Caki2 (cell line): ENCODE data around the gene MAP4K1. TPM values are rescaled to one million over a fixed set of nuclear protein-coding genes. Genes with fewer than 3 reads are reported as not detected.

Experiments
- DNase-seq: peaks from one replicate; pipeline ENCODE4 v3.0.0-alpha.2; 2015; ENCODE audit warnings: low read depth
- in situ Hi-C: cut with HindIII; loops from 2 replicates; pipeline ENCODE4 v1.10.0; 2016; ENCODE audit warnings: low sequenced_read_pairs, low pct_unique_long_range_greater_than_20kb, mixed read lengths
- total RNA-seq: library from RNA; depleted of rRNA; stranded (reverse); fragments of >200 nt; shearing (Covaris generic); gene quantifications from 2 replicates; pipeline ENCODE4 v1.2.3, GENCODE V29; 2014; ENCODE audit warnings: low replicate concordance; rRNA removed

Gene MAP4K1
- total RNA-seq, 1 experiment from 2014 or later = 1.3 TPM

- in situ Hi-C loops = loop anchor here (25.0 kb wide), 1 partner anchor 248 kb away; the partner anchor contains the start of gene LGALS7B
- DNase-seq = no peak
Observed at GRCh38 chr19:38539751-38540150, 78.0 kb downstream of the MAP4K1 start.

DNA sequence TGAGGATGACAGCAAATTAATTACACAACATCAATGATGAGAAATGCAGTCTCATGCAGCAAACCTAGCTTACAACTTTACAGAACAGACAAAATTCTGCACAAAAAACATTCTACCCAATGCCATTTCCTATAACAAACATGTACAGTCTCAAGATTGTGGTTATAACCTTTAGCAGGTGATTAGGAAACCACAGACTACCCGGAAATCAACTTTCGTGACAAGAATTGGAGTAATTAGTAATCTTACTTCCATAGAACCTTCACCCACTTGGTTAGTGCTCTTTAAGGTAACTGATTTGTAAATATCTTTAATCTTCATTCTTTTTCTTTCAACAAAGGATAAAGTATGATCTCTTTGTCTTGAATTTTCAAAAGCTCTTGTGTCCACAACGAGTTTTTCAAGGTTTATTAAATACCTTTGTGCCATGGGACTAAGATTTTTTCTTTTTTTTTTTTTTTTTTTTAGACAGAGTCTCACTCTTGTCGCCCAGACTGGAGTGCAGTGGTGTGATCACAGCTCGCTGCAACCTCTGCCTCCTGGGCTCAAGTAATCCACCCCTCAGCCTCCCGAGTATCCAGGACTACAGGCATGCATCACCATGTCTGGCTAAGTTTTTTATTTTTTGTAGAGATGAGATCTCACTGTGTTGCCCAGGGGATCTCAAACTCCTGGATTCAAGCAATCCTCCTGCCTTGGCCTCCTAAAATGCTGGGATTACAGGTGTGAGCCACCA, 78.8 kb downstream of the MAP4K1 start:
- DNase-seq = no peak
- in situ Hi-C loops = loop anchor here (25.0 kb wide), 1 partner anchor 248 kb away; the partner anchor contains the start of gene LGALS7B

DNA sequence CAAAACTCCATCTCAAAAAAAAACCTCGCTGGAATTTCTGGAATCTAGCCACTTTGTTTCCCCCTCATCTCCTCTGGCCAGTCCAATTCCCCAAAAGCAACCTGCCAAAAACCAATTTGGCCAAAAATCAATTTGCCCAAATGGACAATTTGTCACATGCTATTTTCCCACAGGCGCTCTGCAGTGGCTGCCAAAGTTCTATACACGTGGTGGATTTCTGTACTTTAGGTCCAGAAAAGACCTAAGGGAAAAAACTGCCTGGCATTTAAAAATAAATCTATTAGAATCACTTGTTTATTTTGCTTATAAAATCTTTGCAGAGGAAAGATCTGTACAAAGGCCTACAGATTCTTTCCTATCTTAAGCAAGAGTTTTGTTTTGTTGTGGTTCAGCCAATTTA, 79.4 kb downstream of the MAP4K1 start:
- DNase-seq = no peak
- in situ Hi-C loops = loop anchor here (25.0 kb wide), 1 partner anchor 249 kb away; the partner anchor contains the start of gene LGALS7B

Other genes starting within 250 kb of the MAP4K1 start
- 444 and 614 TPM in 2 replicates for gene PSMD8, start 243.4 kb downstream of the MAP4K1 start, total RNA-seq
- 2.5 TPM in 1 of 2 replicates, not detected in the other for gene GGN, start 229.9 kb downstream of the MAP4K1 start, total RNA-seq
- gene SPRED3, start 229.3 kb downstream of the MAP4K1 start, total RNA-seq = 1.7 TPM in 1 of 2 replicates, not detected in the other
- 23.9 and 31.9 TPM in 2 replicates for gene FAM98C, start 214.9 kb downstream of the MAP4K1 start, total RNA-seq
- gene RASGRP4, start 191.7 kb downstream of the MAP4K1 start, total RNA-seq = not detected in 2 replicates
- under 0.01 TPM in 1 of 2 replicates, not detected in the other for gene RYR1, start 184.3 kb downstream of the MAP4K1 start, total RNA-seq
- gene EIF3K, start 1.2 kb upstream of the MAP4K1 start, total RNA-seq = 642 and 878 TPM in 2 replicates
- 872 and 922 TPM in 2 replicates for gene ACTN4, start 29.7 kb upstream of the MAP4K1 start, total RNA-seq
- gene CAPN12, start 126.5 kb upstream of the MAP4K1 start, total RNA-seq = 0.46 and 2.3 TPM in 2 replicates
- gene LGALS7, start 155.6 kb upstream of the MAP4K1 start, total RNA-seq = not detected in 2 replicates
- not detected in 2 replicates for gene LGALS7B, start 171.2 kb upstream of the MAP4K1 start, total RNA-seq
- gene LGALS4, start 195.0 kb upstream of the MAP4K1 start, total RNA-seq = not detected in 2 replicates
- gene ECH1, start 213.8 kb upstream of the MAP4K1 start, total RNA-seq = 241 and 276 TPM in 2 replicates
- 501 and 509 TPM in 2 replicates for gene HNRNPL, start 232.0 kb upstream of the MAP4K1 start, total RNA-seq